Transverse colon (tissue), 3 donors: ENCODE measurements around the gene NUP98.
"Not testable (repeated sequence)": the region's sequence is repeated elsewhere in the genome, so short reads cannot be mapped to it uniquely, and the experiment has no call there.

Source experiments
- CTCF ChIP-seq, 5 experiments: fragments of 200-600 bp in 3 of 5; fragments of 450-650 bp in 2 of 5; sonication (generic) in 3 of 5; IDR thresholded peaks; 1 replicate in 2 of 5; 2 replicates in 3 of 5; pipeline ENCODE4 v1.5.1; 2016 to 2017; ENCODE audit warnings: antibody characterized with exemption in 5 of 5, inconsistent platforms in 3 of 5, mild to moderate bottlenecking in 2 of 5, moderate library complexity in 1 of 5
- POLR2A ChIP-seq: fragments of 450-650 bp; IDR thresholded peaks from one replicate; pipeline ENCODE4 v1.6.1; 2016; ENCODE audit warnings: antibody characterized with exemption, mild to moderate bottlenecking, moderate library complexity

DNA sequence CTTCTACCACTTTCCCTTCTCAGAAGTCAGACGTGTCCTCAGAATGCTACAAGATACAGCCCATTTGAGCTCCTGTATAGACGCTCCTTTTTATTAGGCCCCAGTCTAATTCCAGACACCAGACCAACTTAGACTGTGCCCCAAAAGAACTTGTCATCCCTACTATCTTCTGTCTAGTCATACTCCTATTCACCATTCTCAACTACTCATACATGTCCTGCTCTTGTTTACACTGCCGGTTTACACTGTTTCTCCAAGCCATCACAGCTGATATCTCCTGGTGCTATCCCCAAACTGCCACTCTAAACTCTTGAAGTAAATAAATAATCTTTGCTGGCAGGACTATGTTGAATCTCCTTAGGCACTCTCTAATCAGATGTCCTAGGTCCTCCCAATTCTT is 144.8 kb downstream of the NUP98 start:
- not testable (repeated sequence) for TF ChIP-seq CTCF (IDR thresholded peaks at IDR 0.05); POLR2A
